ENCODE measurements around the gene SCML1. TPM values are rescaled to one million over a fixed set of nuclear protein-coding genes. Genes with fewer than 3 reads are reported as not detected.

Gene SCML1
- total RNA-seq, 2 experiments from 2014 or later = not detected

GRCh38 chrX:17692709-17693346 lies 44.5 kb upstream of the SCML1 start:
- BruUV-seq (replicated peaks) = no TSS peak
- ChIA-PET POLR2A (no interaction called here), CTCF (ENCODE audit: unreplicated experiment) (interaction anchor here (0.5 kb wide), 1 partner anchor 92 kb away, joined by 3 read pairs; no protein-coding TSS in a partner anchor)
- TF ChIP-seq EZH2phosphoT487 (IDR thresholded peaks at IDR 0.05; ENCODE audit: borderline replicate concordance, low read depth, low read length) = no peak
- no peak for TF ChIP-seq CTCF (conservative IDR thresholded peaks at IDR 0.05; ENCODE audit: low read length)
- no peak for DNase-seq (ENCODE audit: low spot score)
- H3K9me2 ChIP-seq (ENCODE audit: insufficient read depth, low read length) = no peaks in the 10 kb centered on the region
- no peak overlapping the region for H3K4me2 ChIP-seq (ENCODE audit: low read length)
- no peak overlapping the region for H2AFZ ChIP-seq (ENCODE audit: low read length)
- H3K4me1 ChIP-seq (ENCODE audit: insufficient read depth, low read length, poor library complexity, severe bottlenecking) = no peaks in the 10 kb centered on the region
- no peaks in the 10 kb centered on the region for H3K36me3 ChIP-seq (ENCODE audit: insufficient read depth, low read length)
- no peak overlapping the region for H3K27ac ChIP-seq (ENCODE audit: low read depth, low read length, poor library complexity, severe bottlenecking)
- intact Hi-C loops (cut with micrococcal nuclease; ENCODE audit: unreplicated experiment) = no loop called here
- no peaks in the 10 kb centered on the region for H3K9me3 ChIP-seq (ENCODE audit: low read length)
- H3K79me2 ChIP-seq (ENCODE audit: insufficient read depth, low read depth, low read length) = no peaks in the 10 kb centered on the region
- H3K4me3 ChIP-seq (ENCODE audit: low read depth, low read length, poor library complexity, severe bottlenecking) = no peak overlapping the region
- no peaks in the 10 kb centered on the region for H4K20me1 ChIP-seq (ENCODE audit: insufficient read depth, low read length)

- H3K4me2 ChIP-seq (ENCODE audit: low read length) = no peak overlapping the region
- H3K27ac ChIP-seq (ENCODE audit: low read depth, low read length, poor library complexity, severe bottlenecking) = no peak overlapping the region
- DNase-seq (ENCODE audit: low spot score) = no peak
- CTCF ChIA-PET (ENCODE audit: unreplicated experiment) = no interaction called here
- no peaks in the 10 kb centered on the region for H3K4me1 ChIP-seq (ENCODE audit: insufficient read depth, low read length, poor library complexity, severe bottlenecking)
- H3K4me3 ChIP-seq (ENCODE audit: low read depth, low read length, poor library complexity, severe bottlenecking) = no peak overlapping the region
- POLR2A ChIA-PET = no interaction called here
- H3K9me3 ChIP-seq (ENCODE audit: low read length) = no peaks in the 10 kb centered on the region
- no peaks in the 10 kb centered on the region for H3K36me3 ChIP-seq (ENCODE audit: insufficient read depth, low read length)
- TF ChIP-seq CTCF (conservative IDR thresholded peaks at IDR 0.05; ENCODE audit: low read length) (no peak), EZH2phosphoT487 (IDR thresholded peaks at IDR 0.05; ENCODE audit: borderline replicate concordance, low read depth, low read length) (no peak)
- no TSS peak for BruUV-seq (replicated peaks)
- no peak overlapping the region for H2AFZ ChIP-seq (ENCODE audit: low read length)
- no peaks in the 10 kb centered on the region for H3K9me2 ChIP-seq (ENCODE audit: insufficient read depth, low read length)
- no peaks in the 10 kb centered on the region for H4K20me1 ChIP-seq (ENCODE audit: insufficient read depth, low read length)
- H3K79me2 ChIP-seq (ENCODE audit: insufficient read depth, low read depth, low read length) = no peaks in the 10 kb centered on the region
- intact Hi-C loops (cut with micrococcal nuclease; ENCODE audit: unreplicated experiment) = no loop called here
Measured at GRCh38 chrX:17697191-17697590, 40.1 kb upstream of the SCML1 start.

- no peak overlapping the region for H3K27ac ChIP-seq (ENCODE audit: low read depth, low read length, poor library complexity, severe bottlenecking)
- intact Hi-C loops (cut with micrococcal nuclease; ENCODE audit: unreplicated experiment) = no loop called here
- DNase-seq (ENCODE audit: low spot score) = no peak
- H2AFZ ChIP-seq (ENCODE audit: low read length) = no peak overlapping the region
- no peak overlapping the region for H3K4me2 ChIP-seq (ENCODE audit: low read length)
- TF ChIP-seq CTCF (conservative IDR thresholded peaks at IDR 0.05; ENCODE audit: low read length) = no peak
- no peaks in the 10 kb centered on the region for H4K20me1 ChIP-seq (ENCODE audit: insufficient read depth, low read length)
- no peaks in the 10 kb centered on the region for H3K9me2 ChIP-seq (ENCODE audit: insufficient read depth, low read length)
- no peak overlapping the region for H3K4me3 ChIP-seq (ENCODE audit: low read depth, low read length, poor library complexity, severe bottlenecking)
- H3K36me3 ChIP-seq (ENCODE audit: insufficient read depth, low read length) = no peaks in the 10 kb centered on the region
- H3K79me2 ChIP-seq (ENCODE audit: insufficient read depth, low read depth, low read length) = no peaks in the 10 kb centered on the region
- POLR2A ChIA-PET = no interaction called here
- no TSS peak for BruUV-seq (replicated peaks)
- H3K9me3 ChIP-seq (ENCODE audit: low read length) = no peaks in the 10 kb centered on the region
- CTCF ChIA-PET (ENCODE audit: unreplicated experiment) = no interaction called here
- H3K4me1 ChIP-seq (ENCODE audit: insufficient read depth, low read length, poor library complexity, severe bottlenecking) = no peaks in the 10 kb centered on the region
Measured at GRCh38 chrX:17700976-17701375, 36.3 kb upstream of the SCML1 start.

All from OCI-LY7 (cell line).